Measurements from ENCODE around the gene NFIB.
A peak's percentile ranks its signal among the peaks of the same experiment; 100 is the strongest.

Gene NFIB

DNA sequence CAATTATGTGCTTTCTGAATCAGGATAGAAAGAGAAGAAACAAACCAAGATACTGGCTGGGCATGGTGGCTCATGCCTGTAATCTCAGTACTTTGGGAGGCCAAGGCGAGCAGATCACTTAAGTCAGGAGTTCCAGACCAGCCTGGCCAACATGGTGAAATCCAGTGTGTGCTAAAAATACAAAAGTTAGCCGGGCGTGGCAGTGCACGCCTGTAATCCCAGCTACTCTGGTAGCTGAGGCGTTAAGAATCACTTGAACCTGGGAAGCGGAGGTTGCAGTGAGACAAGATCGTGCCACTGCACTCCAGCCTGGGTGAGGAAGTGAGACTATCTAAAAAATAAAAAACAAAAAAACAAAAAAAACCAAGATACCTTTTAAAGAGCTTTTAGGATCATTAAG is 214.2 kb downstream of the NFIB start:
- DNase-seq (ENCODE audit: low spot score), result no peak

DNA sequence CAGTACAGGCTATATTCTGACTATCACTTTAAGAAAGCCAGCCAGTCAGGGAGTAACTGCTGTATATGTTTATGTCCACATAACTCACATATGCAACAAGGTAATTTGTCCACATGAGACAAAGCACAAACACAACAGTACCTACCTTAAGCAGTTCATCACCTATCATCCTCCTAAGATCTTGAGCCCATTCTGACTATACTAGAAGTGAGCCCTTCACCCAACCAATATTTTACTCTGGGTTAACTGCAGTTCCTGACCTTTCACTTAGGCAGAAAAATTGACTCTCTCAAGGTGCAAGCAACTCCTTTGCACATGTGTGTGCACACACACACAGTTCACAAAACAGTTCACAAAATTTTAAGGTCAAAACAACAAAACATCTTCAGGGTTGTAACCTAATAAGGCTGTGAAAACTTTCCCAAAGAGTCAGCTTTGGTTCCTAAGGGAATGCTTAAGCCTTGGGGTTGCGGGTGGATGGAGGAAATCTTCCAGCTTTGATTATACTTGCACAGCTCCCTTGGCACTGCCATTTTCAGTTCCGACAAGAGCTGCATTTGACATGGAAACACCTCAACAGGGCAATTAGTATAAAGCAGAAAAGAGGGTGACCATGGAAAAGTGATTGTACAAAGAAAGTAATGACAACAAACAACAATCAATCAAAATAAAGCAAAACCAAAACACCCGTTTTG is 215.3 kb downstream of the NFIB start:
- no peak for DNase-seq (ENCODE audit: low spot score)

DNA sequence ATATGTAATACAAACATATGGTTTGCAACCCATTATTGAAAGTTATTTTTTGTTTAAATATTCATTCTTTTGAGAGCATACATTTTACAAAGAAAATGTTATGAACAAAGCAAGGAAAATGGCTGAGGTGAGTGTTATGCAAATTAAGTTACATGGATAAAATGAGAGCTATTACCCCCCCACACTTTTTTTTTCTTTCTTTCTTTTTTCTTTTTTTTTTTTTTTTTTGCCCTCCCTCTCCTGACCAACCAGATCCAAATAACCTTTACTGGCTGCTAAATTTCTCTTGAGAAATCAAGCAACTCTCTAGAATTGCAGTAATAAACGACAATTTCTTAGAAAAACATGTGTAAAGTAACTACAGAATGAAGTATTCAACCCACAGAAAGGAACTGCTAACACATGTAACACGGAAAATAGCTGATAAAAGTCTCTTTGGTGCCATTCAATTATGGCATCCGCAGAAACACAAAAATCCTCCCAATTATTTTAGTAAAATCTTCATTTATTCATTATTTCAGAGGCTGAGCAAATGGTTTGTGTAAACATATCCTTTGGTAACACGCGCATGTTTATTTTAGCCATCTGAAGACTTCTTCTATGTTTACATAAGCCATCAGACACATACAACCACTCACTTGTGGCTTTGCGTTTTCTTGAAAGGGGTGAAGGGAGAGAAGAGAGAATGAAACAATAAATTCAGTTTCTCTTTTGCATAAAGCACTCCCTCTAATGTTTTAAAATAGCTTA is 216.1 kb downstream of the NFIB start:
- DNase-seq (ENCODE audit: low spot score), result no peak

DNA sequence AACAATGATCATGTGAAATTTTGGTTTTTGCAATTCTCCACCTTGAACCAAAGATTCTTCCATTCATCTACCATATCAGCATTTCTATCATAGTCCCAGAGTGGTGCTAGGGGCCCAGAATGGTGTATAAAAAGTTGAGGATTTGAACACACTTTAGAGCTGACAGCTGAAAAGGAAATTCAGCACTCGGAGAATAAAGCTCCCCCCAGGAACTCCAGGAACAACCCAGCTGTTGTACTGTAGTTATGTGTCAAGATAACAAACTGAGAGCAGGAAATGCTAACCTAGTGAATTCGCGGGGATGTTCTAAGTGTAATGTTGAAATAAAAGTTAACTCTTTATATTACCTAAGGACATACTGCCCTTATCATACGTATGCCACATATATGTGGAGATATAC is 216.7 kb downstream of the NFIB start:
- no peak for DNase-seq (ENCODE audit: low spot score)

DNA sequence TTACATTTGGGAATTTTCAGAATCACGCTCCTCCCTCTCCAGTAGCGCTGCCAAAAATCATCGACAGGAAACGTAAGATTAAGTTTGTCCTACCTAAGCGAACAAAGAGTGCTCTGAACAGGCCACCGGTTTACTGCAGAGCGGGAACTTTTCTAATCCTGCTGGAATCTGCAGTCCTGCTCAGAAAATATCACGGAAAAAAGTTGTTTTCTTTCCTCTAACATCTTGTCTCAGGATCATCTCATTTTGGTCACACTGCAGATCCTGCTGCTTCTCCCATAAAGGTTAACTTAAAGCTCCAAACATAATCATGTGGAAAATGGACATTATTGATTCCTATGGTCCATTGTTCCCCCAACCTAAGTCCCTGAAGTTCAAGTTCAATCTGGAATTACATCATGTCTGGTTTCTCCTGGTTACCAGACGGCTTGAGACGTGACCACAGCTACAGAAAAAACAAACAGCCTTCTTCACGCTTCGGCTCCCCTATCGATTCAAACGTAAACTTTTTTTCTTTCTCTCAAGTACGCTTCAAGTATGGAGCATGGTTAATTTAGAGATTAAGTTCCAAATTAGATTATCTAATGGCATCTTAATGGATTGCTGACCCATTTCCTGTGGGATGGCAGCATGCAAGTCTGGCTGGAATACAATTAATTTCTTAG is 217.6 kb downstream of the NFIB start:
- no peak for DNase-seq (ENCODE audit: low spot score)

DNA sequence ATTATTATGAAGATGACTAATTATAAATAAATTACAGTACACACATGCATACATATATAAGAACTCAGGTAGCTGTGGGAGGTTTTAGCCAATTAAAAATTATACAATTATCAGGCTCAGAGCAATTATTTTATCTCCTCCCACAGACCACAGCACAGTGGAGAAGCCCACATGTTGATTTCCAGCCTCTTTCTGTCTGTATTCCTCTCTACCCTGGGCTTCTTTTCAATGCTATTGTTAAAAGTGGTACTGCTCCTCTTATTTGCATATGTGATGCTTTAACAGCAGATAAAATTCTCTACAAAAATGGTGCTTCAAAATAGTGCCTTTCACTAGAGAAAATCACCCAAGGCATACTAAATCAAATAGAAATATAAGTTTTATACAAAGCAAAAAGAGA is 218.7 kb downstream of the NFIB start:
- DNase-seq (ENCODE audit: low spot score), result no peak

DNA sequence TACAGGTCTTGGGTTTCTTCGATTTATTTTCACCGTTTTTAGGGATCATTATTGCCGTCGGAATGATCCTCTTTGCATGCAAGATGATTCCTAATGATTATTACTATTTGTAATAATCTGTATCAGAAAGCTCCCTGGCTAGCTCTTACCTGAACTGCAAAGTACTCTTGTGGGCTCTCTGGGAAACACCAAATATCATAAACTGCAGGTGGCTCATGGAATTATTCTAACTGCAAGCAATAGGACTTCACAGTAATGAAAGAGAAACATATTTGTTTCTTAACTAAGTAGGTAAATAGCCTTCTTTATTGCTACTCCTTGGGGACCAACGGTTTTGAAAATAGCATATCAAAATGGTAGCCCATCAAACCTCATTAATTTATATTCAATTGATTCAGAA is 219.4 kb downstream of the NFIB start:
- no peak for DNase-seq (ENCODE audit: low spot score)

DNA sequence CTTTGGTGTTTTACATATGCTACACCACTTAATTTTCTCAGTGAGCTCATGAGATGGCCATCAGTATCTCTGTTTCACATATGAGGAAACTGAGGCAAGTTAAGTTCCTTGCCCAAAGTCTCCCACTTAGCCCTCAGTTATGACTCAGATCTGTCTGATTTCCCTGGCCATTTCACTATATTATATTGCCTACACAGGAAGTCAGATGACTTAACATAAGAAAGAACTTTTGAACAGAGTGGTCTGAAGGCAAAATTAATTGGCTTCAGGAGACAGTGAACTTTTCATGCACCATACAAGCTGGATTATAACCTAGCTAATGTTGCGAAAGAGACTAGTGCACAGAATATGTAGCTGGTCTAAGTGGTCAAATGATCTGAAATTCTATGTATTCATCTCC is 221.6 kb downstream of the NFIB start:
- no peak for DNase-seq (ENCODE audit: low spot score)

DNA sequence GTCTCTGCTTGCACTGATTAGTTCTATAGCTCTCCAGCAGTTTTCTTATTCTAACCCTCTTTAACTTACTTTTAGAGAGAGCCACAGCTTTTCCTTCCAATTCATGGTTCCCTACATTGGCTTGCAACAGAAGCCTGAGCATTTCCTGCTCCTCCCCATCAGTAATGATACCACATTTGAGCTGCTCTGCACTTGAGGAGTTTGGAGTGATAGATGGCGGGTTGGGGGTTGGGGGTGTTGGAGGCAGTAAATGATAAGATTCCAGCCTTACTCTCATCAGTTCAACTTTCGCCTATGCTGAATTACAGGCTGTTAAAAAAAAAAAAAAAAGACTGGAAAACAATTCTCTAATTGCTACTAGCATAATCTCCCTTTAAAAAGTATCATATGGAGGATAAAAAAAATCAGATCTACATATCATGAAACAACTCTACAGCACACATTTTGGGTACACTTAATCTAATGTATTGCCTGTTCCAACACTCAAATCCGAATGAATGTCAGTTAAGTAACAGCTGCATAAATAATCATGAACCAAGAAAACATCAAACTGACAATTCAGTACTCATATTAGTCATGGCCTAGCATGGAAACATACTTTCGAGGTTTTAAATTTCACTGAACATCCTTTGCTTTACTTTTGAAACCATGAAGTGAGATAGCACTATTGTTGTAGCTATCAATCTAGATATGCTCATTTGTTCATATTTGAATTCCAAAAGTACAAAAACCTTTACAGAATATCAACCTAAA is 224.7 kb downstream of the NFIB start:
- DNase-seq (ENCODE audit: low spot score), result no peak

DNA sequence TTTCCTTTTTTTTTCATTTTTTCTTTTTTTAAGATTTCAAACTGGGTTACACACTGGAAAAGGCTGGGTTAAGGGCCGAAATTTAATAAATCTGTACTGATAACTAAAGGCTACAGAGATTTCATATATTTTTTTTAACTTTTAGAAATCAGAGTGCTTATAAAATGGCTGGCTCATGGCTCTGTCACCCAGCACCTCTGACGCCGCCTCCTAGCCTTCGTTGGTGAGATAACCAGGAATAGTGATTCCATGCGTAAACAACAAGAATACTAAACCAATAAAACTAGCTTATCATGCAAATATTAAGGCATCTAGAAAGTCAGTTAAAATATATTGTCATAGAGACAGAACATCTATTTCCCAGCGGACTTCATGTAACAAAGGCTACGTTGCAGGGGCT is 226.4 kb downstream of the NFIB start:
- no peak for DNase-seq (ENCODE audit: low spot score)

DNA sequence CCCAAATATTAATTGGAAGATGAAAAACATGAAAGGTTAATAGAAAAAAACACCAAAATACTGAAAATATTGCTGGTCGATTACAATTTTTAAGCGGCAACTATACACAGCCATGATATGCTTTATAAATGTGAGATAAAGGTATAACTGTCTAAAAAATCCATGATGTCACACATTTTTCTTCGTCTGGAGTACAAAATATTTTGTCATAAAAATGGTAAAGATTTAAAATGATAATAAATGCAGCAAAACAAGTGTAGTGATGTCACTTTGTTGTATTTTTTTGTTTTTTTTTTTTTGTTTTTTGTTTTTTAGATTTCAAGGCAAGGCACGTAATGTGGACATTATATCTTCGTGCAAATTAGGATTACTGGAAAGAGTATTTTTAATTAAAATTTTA is 227.4 kb downstream of the NFIB start:
- no peak for DNase-seq (ENCODE audit: low spot score)

DNA sequence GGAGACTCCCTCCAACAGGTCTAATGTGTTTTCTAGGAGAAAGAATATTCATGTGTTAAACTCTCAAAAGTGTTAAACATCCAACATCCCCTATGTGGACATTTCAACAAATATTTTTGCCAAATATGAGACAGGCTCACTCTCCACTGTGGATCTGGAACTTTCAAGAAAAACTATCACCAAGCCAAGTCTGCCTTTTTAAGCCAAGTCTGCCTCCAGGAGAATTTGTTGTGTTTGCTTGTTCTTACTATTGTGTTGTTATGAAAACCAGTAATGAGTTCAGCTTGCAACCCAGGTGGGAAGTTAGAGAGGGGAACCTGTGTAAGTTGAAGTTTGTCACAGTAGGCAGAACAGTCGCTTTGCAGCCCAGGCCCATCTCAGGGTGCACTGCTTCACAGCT is 228.1 kb downstream of the NFIB start:
- no peak for DNase-seq (ENCODE audit: low spot score)

DNA sequence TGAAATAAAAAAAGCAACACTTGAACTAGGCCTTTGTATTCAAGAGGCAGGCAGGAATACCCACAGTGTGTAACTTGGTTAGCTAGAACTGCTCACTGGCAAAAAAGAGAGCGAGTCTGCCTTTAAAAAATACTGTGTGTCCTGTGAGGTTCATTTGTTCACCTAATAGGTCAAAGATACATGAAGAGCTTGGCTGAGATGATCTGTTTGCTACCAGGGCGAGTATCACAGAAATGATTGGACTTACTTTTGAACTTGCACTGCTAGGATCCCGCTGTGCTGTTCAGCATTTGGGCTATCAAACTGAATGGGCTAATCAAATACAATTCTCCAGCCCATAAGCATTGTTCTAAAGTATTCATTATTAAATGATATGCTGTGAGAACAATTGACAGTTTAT is 229.1 kb downstream of the NFIB start:
- DNase-seq (ENCODE audit: low spot score), result no peak

DNA sequence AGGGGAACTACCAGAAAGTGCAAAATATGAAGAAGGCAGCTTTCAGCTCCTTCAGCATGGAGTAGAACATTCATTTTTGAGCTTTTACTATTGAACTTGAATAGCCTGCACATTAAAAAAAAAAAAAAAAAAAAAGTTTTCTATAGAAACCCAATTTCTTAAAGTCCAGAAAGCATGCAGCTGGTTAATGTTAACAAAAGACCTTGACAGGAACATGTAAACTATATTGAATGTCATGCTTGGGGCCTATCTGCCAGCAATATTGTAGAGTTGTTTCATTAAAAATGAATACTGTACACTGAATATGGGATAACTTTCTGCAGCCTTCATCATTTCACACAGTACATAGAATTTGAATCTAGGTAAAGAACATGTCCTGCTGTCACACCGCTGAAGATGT is 230.6 kb downstream of the NFIB start:
- no peak for DNase-seq (ENCODE audit: low spot score)

DNA sequence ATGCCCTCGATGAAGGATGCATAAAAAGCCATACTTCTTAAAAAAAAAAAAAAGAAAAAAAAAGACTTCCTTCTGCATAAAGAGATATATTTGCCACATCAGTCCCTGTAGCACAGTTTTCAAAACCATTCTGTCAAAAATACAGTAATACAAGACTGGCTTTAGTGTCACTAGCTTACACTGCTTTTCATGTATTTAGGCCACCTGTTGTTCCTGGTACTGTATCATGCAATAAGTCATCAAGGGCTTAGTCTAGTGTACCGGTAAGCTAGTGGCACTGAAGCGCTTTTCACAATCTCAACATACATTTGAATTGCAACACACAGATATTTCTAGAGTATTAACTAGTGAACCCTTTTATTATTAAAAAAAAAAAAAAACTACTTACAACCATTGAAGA is 231.2 kb downstream of the NFIB start:
- DNase-seq (ENCODE audit: low spot score), result no peak

DNA sequence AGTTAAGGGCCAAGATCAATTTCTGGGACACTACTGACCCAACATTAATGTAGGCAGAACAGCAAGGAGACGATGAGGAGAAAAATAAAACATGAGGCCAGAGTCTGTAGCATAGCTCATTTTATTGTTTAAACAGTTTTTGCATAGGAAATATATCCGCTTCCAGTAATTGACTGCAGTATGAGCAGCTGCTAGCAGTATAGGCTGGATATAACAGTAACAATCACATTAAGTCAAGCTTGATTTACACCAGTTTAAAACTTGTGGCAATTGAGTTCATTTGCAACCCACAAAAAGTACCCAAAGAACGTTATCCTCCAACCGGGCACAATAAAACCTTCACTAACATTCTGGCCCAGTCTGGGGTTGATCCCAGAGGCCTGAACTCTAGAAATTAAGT is 232.2 kb downstream of the NFIB start:
- no peak for DNase-seq (ENCODE audit: low spot score)

DNA sequence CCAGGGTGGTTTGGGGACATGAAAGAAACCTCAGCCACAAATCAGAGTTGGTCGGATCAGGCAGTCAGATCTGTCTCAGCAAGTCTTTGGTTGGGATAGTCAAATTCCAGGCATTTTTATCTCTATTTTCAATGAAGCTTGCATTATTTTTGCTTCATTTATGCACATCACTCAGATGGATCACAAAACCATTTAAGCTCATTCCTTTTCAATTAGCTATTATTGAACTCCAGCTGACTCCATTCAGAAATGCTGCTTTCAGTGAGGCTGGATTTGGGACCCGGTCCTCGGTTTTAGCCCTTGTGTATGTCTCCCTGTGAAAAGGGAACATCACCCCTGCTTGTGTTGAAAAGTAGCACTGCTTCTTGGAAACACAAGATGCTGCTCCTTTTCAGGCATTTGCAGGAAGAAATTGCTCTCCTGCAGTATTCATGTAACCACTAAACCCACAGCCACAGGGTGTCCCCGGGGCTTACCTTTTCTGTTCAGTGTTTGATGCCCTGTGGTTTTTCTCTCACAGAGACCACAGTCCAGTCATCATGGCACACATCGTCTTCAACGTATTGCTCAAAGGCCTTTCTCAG is 232.9 kb downstream of the NFIB start:
- peak; percentile 1 for DNase-seq (ENCODE audit: low spot score)

DNA sequence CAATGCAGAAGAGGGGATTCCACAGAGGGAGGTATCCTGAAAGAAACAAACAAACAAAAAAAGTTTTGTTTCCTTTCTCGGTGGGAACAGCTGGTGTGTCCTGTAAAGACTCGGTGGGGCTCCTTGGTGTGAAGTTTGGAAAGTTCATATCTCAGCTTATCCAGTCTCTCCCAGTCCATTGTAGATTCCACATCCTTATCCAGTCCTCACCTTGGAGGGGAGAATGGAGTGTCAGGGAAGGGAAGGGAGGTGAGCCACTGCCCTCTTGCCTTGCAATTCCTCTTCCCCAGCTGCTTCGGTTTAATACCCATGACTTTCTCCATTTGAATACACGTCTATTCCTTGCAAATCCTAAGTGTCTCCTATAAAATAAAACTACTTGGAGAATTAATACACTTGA is 234.5 kb downstream of the NFIB start:
- DNase-seq (ENCODE audit: low spot score), result no peak

DNA sequence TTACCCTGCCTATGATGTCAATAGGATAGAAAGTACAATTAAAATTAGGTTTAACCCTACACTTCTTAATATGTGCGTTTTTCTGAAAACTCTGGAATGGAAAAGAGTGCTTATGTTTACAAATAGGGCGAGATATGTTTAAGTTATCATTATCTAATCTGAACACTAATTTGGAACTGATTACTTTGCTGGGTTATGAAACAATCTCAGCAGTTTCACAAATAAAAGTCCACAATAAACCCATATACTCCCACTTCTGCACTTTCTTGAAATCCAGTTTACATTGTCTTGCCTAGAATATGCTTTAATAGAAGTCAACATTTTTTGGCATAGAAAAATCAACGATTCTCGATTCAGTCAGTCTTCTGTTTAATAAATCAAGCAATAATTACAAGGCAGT is 236.3 kb downstream of the NFIB start:
- DNase-seq (ENCODE audit: low spot score), result no peak

DNA sequence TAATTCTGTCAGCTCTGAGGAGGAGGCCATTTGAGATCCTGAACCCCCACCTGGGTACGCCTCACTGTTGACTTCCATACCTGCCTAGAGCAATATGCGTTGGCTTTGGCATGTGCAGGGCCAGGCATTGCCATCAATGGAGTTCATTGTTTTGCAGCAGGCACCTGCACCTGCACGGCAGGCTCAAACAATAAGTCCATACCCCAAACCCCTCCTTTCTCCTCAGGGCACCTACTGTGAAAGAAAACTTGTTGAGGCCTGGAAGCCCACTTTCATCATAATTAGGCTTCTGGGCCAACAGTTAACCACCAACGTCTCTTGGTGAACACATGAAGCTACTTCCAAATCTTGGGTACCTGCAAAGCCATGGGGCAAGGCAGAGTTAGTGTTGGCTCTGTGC is 238.7 kb downstream of the NFIB start:
- no peak for DNase-seq (ENCODE audit: low spot score)

DNA sequence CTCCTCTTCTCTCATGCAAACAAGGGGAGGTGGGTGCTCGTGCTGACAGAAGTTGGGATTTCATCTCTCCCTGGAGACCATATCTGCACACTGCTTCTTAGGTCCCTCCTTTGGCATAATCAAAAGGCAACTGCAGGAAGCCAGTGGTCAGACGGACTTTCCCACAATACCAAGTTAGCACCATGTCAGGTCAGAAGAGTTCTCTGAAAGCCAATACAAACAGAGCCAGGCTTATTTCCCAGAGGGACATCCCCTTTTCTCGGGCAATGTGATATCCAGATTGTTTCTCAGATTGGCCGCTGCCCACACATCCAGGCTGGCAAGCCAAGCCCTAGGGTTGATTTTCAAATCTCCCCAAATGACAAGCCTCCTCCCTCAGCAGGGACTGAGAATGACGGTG is 241.1 kb downstream of the NFIB start:
- no peak for DNase-seq (ENCODE audit: low spot score)

DNA sequence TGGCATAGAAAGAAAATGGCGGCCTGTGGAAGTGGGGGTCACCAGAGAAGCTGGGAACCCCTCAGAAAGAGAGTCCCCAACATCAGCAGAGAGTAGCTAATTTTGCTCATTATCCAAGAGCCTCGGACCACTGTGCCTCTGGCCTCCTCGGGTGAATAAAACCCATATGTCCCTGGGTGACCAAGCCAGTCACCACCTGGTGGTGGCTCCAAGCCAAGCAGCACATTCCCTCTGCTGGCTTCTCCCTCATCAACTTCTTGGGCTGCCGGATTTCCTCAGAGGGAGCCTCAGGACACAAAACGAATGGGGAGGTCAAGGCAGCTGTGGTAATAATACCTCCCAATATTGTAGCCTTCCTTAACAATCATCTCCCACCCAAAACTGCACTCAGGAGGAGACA is 242.5 kb downstream of the NFIB start:
- no peak for DNase-seq (ENCODE audit: low spot score)

Measured in activated CD4-positive, alpha-beta T cell treated with anti-CD3 and anti-CD28 coated beads, Interleukin-2, Interleukin-4, amounts not matched to agents 100 ng/mL and 50 ng/mL, durations not matched to agents 16 hours and 8 hours (primary cell).